A673 (cell line): ENCODE measurements around the gene PTPN11. TPM values are rescaled to one million over a fixed set of nuclear protein-coding genes. Genes with fewer than 3 reads are reported as not detected.

Source experiments
- BruUV-seq: library from RNA; stranded (reverse); fragments of 400-500 nt; replicated peaks from 2 replicates; lab custom pipeline; 2021; lab: Mats Ljungman, UMichigan
- CTCF ChIA-PET: fragments of 300-600 bp; sonication (Branson Sonifier 250); formaldehyde crosslinking; loops from one replicate; lab custom pipeline; 2022; ENCODE audit warnings: antibody characterized with exemption; lab: Charles Lee
- POLR2A ChIA-PET: fragments of 300-600 bp; sonication (Branson Sonifier 250); formaldehyde crosslinking; loops from one replicate; lab custom pipeline; 2022; ENCODE audit warnings: antibody characterized with exemption; ENCODE audit not compliant: low non-redundant PET; lab: Charles Lee
- DNase-seq: peaks from one replicate; pipeline ENCODE4 v3.0.0-alpha.2; 2015; ENCODE audit warnings: low spot score
- H3K27ac ChIP-seq: fragments of 200-600 bp; sonication (generic); 2 replicates; pipeline ENCODE4 v1.5.1; 2016; ENCODE audit warnings: mixed run types, low read depth, mild to moderate bottlenecking, mixed read lengths, antibody characterized with exemption, low read length; ENCODE audit not compliant: poor library complexity, severe bottlenecking
- H3K27me3 ChIP-seq: fragments of 200-600 bp; sonication (generic); replicated peaks from 2 replicates; pipeline ENCODE4 v1.6.1; 2017; ENCODE audit warnings: mixed run types, low read depth, mild to moderate bottlenecking, mixed read lengths, antibody characterized with exemption, low read length; ENCODE audit not compliant: insufficient read depth, poor library complexity
- H3K36me3 ChIP-seq: fragments of 200-600 bp; sonication (generic); 2 replicates; pipeline ENCODE4 v1.6.1; 2016; ENCODE audit warnings: mixed run types, mild to moderate bottlenecking, mixed read lengths, antibody characterized with exemption, low read length; ENCODE audit not compliant: insufficient read depth, poor library complexity, severe bottlenecking
- H3K4me1 ChIP-seq: fragments of 200-600 bp; sonication (generic); 2 replicates; pipeline ENCODE4 v1.6.1; 2017; ENCODE audit warnings: mixed run types, mild to moderate bottlenecking, mixed read lengths, antibody characterized with exemption, low read length; ENCODE audit not compliant: insufficient read depth, poor library complexity, severe bottlenecking
- H3K4me3 ChIP-seq: fragments of 200-600 bp; sonication (generic); 2 replicates; pipeline ENCODE4 v1.5.1; 2016; ENCODE audit warnings: low read depth, mixed run types, mild to moderate bottlenecking, mixed read lengths, low read length; ENCODE audit not compliant: poor library complexity, severe bottlenecking
- H3K9me3 ChIP-seq: fragments of 200-600 bp; sonication (generic); 2 replicates; pipeline ENCODE4 v1.6.1; 2016; ENCODE audit warnings: mixed run types, low read depth, mild to moderate bottlenecking, mixed read lengths, antibody characterized with exemption, low read length; ENCODE audit not compliant: poor library complexity, severe bottlenecking
- CTCF ChIP-seq: fragments of 300-800, 200-600 bp; sonication (generic); conservative IDR thresholded peaks from 2 replicates; pipeline ENCODE4 v1.5.1; 2017; ENCODE audit warnings: low read depth, mild to moderate bottlenecking, antibody characterized with exemption, low read length, moderate library complexity, mixed read lengths
- EZH2 ChIP-seq: fragments of 200-600 bp; sonication (generic); IDR thresholded peaks from 2 replicates; pipeline ENCODE4 v1.6.1; 2017; ENCODE audit warnings: borderline replicate concordance, low read depth, mild to moderate bottlenecking, mixed read lengths, antibody characterized with exemption, low read length; ENCODE audit not compliant: poor library complexity, severe bottlenecking
- intact Hi-C: fragments of 100-400 bp; cut with micrococcal nuclease; formaldehyde crosslinking; loops from one replicate; pipeline ENCODE4 v1.10.0; 2022; ENCODE audit not compliant: unreplicated experiment
- total RNA-seq: library from RNA; stranded (reverse); gene quantifications from 2 replicates; pipeline ENCODE4 v1.2.3, GENCODE V29; 2021

Gene PTPN11
- total RNA-seq, 1 experiment from 2014 or later = 158 TPM

GRCh38 chr12:112546996-112547395 is 128.2 kb downstream of the PTPN11 start:
- intact Hi-C loops = no loop called here
- no TSS peak for BruUV-seq
- H3K9me3 ChIP-seq = no peaks in the 10 kb centered on the region
- H3K4me3 ChIP-seq = no peak overlapping the region
- no peak for TF ChIP-seq CTCF
- no peak for TF ChIP-seq EZH2
- H3K27me3 ChIP-seq = no peaks in the 10 kb centered on the region
- CTCF ChIA-PET = no interaction called here
- POLR2A ChIA-PET = no interaction called here
- H3K27ac ChIP-seq = no peak overlapping the region
- H3K36me3 ChIP-seq = no peaks in the 10 kb centered on the region
- H3K4me1 ChIP-seq = no peaks in the 10 kb centered on the region
- DNase-seq = no peak

GRCh38 chr12:112549031-112549430 is 130.3 kb downstream of the PTPN11 start:
- H3K27me3 ChIP-seq = no peaks in the 10 kb centered on the region
- H3K27ac ChIP-seq = no peak overlapping the region
- intact Hi-C loops = no loop called here
- BruUV-seq = no TSS peak
- no peaks in the 10 kb centered on the region for H3K4me1 ChIP-seq
- H3K9me3 ChIP-seq = no peaks in the 10 kb centered on the region
- CTCF ChIA-PET = no interaction called here
- no peak overlapping the region for H3K4me3 ChIP-seq
- DNase-seq = no peak
- TF ChIP-seq EZH2 (no peak), CTCF (no peak)
- no peaks in the 10 kb centered on the region for H3K36me3 ChIP-seq
- POLR2A ChIA-PET = no interaction called here

- Histone ChIP-seq H3K36me3 (no peaks in the 10 kb centered on the region), H3K27ac (no peak overlapping the region), H3K4me3 (no peak overlapping the region), H3K27me3 (no peaks in the 10 kb centered on the region), H3K9me3 (no peaks in the 10 kb centered on the region), H3K4me1 (no peaks in the 10 kb centered on the region)
- no TSS peak for BruUV-seq
- intact Hi-C loops = no loop called here
- ChIA-PET POLR2A (no interaction called here), CTCF (no interaction called here)
- DNase-seq = no peak
- TF ChIP-seq EZH2 = no peak
- no peak for TF ChIP-seq CTCF
These were observed 132.9 kb downstream of the PTPN11 start for GRCh38 chr12:112551681-112552080.
